Activated naive CD4-positive, alpha-beta T cell treated with anti-CD3 and anti-CD28 coated beads, Interleukin-2, amount 50 U/mL, for 24 hours (primary cell): ENCODE measurements around the gene MEGF9.

ENCODE experiments used
- H3K27ac Mint-ChIP-seq: one replicate; pipeline ENCODE4 v1.8.0; 2021; ENCODE audit warnings: mild to moderate bottlenecking, mixed read lengths
- H3K27me3 Mint-ChIP-seq: one replicate; pipeline ENCODE4 v1.8.0; 2021; ENCODE audit warnings: mixed read lengths
- H3K36me3 Mint-ChIP-seq: one replicate; pipeline ENCODE4 v1.8.0; 2021; ENCODE audit warnings: mixed read lengths
- H3K4me1 Mint-ChIP-seq: one replicate; pipeline ENCODE4 v1.8.0; 2021; ENCODE audit warnings: mixed read lengths
- H3K4me3 Mint-ChIP-seq: one replicate; pipeline ENCODE4 v1.8.0; 2021; ENCODE audit warnings: mild to moderate bottlenecking, mixed read lengths
- H3K9me3 Mint-ChIP-seq: one replicate; pipeline ENCODE4 v1.8.0; 2021; ENCODE audit warnings: mixed read lengths

MEGF9 gene

GRCh38 chr9:120737416-120738165 lies 23.3 kb upstream of the MEGF9 start:
- Mint-ChIP-seq H3K27ac (no peak overlapping the region), H3K9me3 (no peaks in the 10 kb centered on the region), H3K36me3 (no peaks in the 10 kb centered on the region), H3K4me1 (no peaks in the 10 kb centered on the region), H3K27me3 (no peaks in the 10 kb centered on the region), H3K4me3 (no peak overlapping the region)

- Mint-ChIP-seq H3K4me3 (no peak overlapping the region), H3K27ac (no peak overlapping the region), H3K4me1 (no peaks in the 10 kb centered on the region), H3K9me3 (no peaks in the 10 kb centered on the region), H3K36me3 (no peaks in the 10 kb centered on the region), H3K27me3 (no peaks in the 10 kb centered on the region)
Observed at GRCh38 chr9:120736881-120737280, 22.6 kb upstream of the MEGF9 start.

- no peaks in the 10 kb centered on the region for H3K36me3 Mint-ChIP-seq
- H3K4me3 Mint-ChIP-seq, result no peak overlapping the region
- H3K27me3 Mint-ChIP-seq, result no peaks in the 10 kb centered on the region
- no peak overlapping the region for H3K27ac Mint-ChIP-seq
- H3K9me3 Mint-ChIP-seq, result no peaks in the 10 kb centered on the region
- H3K4me1 Mint-ChIP-seq, result no peaks in the 10 kb centered on the region
Observed at GRCh38 chr9:120735415-120736126, 21.3 kb upstream of the MEGF9 start.

- no peak overlapping the region for H3K4me3 Mint-ChIP-seq
- no peaks in the 10 kb centered on the region for H3K27me3 Mint-ChIP-seq
- H3K4me1 Mint-ChIP-seq, result no peaks in the 10 kb centered on the region
- H3K36me3 Mint-ChIP-seq, result no peaks in the 10 kb centered on the region
- no peaks in the 10 kb centered on the region for H3K9me3 Mint-ChIP-seq
- H3K27ac Mint-ChIP-seq, result no peak overlapping the region
Observed at GRCh38 chr9:120734607-120735410, 20.5 kb upstream of the MEGF9 start.

GRCh38 chr9:120733190-120733589 lies 18.9 kb upstream of the MEGF9 start:
- H3K9me3 Mint-ChIP-seq, result no peaks in the 10 kb centered on the region
- H3K4me3 Mint-ChIP-seq, result no peak overlapping the region
- H3K4me1 Mint-ChIP-seq, result no peaks in the 10 kb centered on the region
- H3K27me3 Mint-ChIP-seq, result no peaks in the 10 kb centered on the region
- no peaks in the 10 kb centered on the region for H3K36me3 Mint-ChIP-seq
- H3K27ac Mint-ChIP-seq, result no peak overlapping the region

GRCh38 chr9:120730654-120731514 lies 16.6 kb upstream of the MEGF9 start:
- H3K9me3 Mint-ChIP-seq, result no peaks in the 10 kb centered on the region
- no peaks in the 10 kb centered on the region for H3K27me3 Mint-ChIP-seq
- H3K4me1 Mint-ChIP-seq, result peaks cover 5% of the 10 kb centered on the region
- H3K4me3 Mint-ChIP-seq, result no peak overlapping the region
- no peak overlapping the region for H3K27ac Mint-ChIP-seq
- no peaks in the 10 kb centered on the region for H3K36me3 Mint-ChIP-seq

GRCh38 chr9:120729791-120730241 lies 15.5 kb upstream of the MEGF9 start:
- no peaks in the 10 kb centered on the region for H3K36me3 Mint-ChIP-seq

GRCh38 chr9:120726484-120726883 lies 12.2 kb upstream of the MEGF9 start:
- peaks cover 5% of the 10 kb centered on the region for H3K4me1 Mint-ChIP-seq
- no peaks in the 10 kb centered on the region for H3K9me3 Mint-ChIP-seq
- H3K27me3 Mint-ChIP-seq, result no peaks in the 10 kb centered on the region
- no peak overlapping the region for H3K27ac Mint-ChIP-seq
- H3K36me3 Mint-ChIP-seq, result no peaks in the 10 kb centered on the region
- no peak overlapping the region for H3K4me3 Mint-ChIP-seq

More at GRCh38 chr9:120729791-120730241, 15.5 kb upstream of the MEGF9 start:
- H3K27ac Mint-ChIP-seq, result no peak overlapping the region
- no peak overlapping the region for H3K4me3 Mint-ChIP-seq
- H3K27me3 Mint-ChIP-seq, result no peaks in the 10 kb centered on the region
- H3K9me3 Mint-ChIP-seq, result no peaks in the 10 kb centered on the region
- H3K4me1 Mint-ChIP-seq, result peaks cover 5% of the 10 kb centered on the region

GRCh38 chr9:120725907-120726306 lies 11.6 kb upstream of the MEGF9 start:
- Mint-ChIP-seq H3K27ac (no peak overlapping the region), H3K4me1 (peaks cover 5% of the 10 kb centered on the region), H3K9me3 (no peaks in the 10 kb centered on the region)

GRCh38 chr9:120724757-120725400 lies 10.6 kb upstream of the MEGF9 start:
- Mint-ChIP-seq H3K9me3 (no peaks in the 10 kb centered on the region), H3K27ac (no peak overlapping the region), H3K4me3 (no peak overlapping the region), H3K27me3 (no peaks in the 10 kb centered on the region), H3K36me3 (no peaks in the 10 kb centered on the region), H3K4me1 (peaks cover 5% of the 10 kb centered on the region)

More at GRCh38 chr9:120725907-120726306, 11.6 kb upstream of the MEGF9 start:
- H3K4me3 Mint-ChIP-seq, result no peak overlapping the region
- no peaks in the 10 kb centered on the region for H3K36me3 Mint-ChIP-seq
- no peaks in the 10 kb centered on the region for H3K27me3 Mint-ChIP-seq

GRCh38 chr9:120723565-120723964 lies 9.3 kb upstream of the MEGF9 start:
- Mint-ChIP-seq H3K27me3 (no peaks in the 10 kb centered on the region), H3K27ac (no peak overlapping the region), H3K4me1 (peaks cover 5% of the 10 kb centered on the region), H3K4me3 (no peak overlapping the region), H3K9me3 (no peaks in the 10 kb centered on the region), H3K36me3 (no peaks in the 10 kb centered on the region)

GRCh38 chr9:120720404-120720803 lies 6.1 kb upstream of the MEGF9 start:
- no peak overlapping the region for H3K4me3 Mint-ChIP-seq

GRCh38 chr9:120718316-120718715 lies 4.0 kb upstream of the MEGF9 start:
- no peaks in the 10 kb centered on the region for H3K9me3 Mint-ChIP-seq

More at GRCh38 chr9:120720404-120720803, 6.1 kb upstream of the MEGF9 start:
- Mint-ChIP-seq H3K27ac (no peak overlapping the region), H3K9me3 (no peaks in the 10 kb centered on the region), H3K4me1 (no peaks in the 10 kb centered on the region), H3K27me3 (no peaks in the 10 kb centered on the region), H3K36me3 (no peaks in the 10 kb centered on the region)

GRCh38 chr9:120717176-120717575 lies 2.9 kb upstream of the MEGF9 start:
- Mint-ChIP-seq H3K27ac (no peak overlapping the region), H3K27me3 (no peaks in the 10 kb centered on the region), H3K36me3 (no peaks in the 10 kb centered on the region), H3K4me3 (no peak overlapping the region), H3K9me3 (no peaks in the 10 kb centered on the region), H3K4me1 (peaks cover 15% of the 10 kb centered on the region)

More at GRCh38 chr9:120718316-120718715, 4.0 kb upstream of the MEGF9 start:
- no peaks in the 10 kb centered on the region for H3K36me3 Mint-ChIP-seq
- H3K4me3 Mint-ChIP-seq, result no peak overlapping the region
- H3K27me3 Mint-ChIP-seq, result no peaks in the 10 kb centered on the region
- H3K27ac Mint-ChIP-seq, result no peak overlapping the region
- peaks cover 3% of the 10 kb centered on the region for H3K4me1 Mint-ChIP-seq
